Cardiac fibroblast (primary cell): ENCODE results near the gene CASQ2.

ENCODE experiments used
- DNase-seq, 2 donors: peaks; one replicate each; pipeline versions ENCODE4 v3.0.0 to v3.0.0-alpha.2; 2010; ENCODE audit warnings: low read depth in 2 of 2
- H3K4me3 ChIP-seq, 2 donors: replicated peaks in 1 of 2; 1 replicate in 1 of 2; 2 replicates in 1 of 2; pipeline ENCODE4 v1.5.1; 2011; ENCODE audit warnings: low read depth in 2 of 2, low read length in 2 of 2, mild to moderate bottlenecking in 2 of 2, moderate library complexity in 1 of 2
- TF ChIP-seq, protein P1 (sequence below): IDR thresholded peaks from one replicate; pipeline ENCODE4 v1.5.1; 2011; ENCODE audit warnings: low read depth, mild to moderate bottlenecking, low read length, inconsistent platforms

Gene CASQ2

DNA sequence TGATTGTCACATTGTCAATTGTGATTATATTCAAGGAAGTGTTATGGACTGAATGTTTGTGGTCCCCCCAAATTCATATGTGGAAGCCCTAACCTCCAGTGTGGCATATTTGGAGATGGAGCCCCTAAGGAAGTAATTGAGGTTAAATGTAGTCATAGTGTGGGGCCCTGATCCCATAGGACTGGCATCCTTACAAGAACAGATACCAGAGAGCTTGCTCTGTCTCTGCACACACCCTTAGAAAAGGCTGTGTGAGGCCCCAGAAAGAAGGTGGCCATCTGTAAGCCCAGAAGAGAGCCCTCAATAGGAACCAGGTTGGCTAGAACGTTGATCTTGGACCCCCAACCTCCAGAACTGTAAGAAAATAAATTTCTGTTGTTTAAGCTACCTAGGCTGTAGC lies 98.6 kb downstream of the CASQ2 start:
- peak in 1 of 2 donors; percentile 14 for DNase-seq
- TF ChIP-seq, protein P1, sequence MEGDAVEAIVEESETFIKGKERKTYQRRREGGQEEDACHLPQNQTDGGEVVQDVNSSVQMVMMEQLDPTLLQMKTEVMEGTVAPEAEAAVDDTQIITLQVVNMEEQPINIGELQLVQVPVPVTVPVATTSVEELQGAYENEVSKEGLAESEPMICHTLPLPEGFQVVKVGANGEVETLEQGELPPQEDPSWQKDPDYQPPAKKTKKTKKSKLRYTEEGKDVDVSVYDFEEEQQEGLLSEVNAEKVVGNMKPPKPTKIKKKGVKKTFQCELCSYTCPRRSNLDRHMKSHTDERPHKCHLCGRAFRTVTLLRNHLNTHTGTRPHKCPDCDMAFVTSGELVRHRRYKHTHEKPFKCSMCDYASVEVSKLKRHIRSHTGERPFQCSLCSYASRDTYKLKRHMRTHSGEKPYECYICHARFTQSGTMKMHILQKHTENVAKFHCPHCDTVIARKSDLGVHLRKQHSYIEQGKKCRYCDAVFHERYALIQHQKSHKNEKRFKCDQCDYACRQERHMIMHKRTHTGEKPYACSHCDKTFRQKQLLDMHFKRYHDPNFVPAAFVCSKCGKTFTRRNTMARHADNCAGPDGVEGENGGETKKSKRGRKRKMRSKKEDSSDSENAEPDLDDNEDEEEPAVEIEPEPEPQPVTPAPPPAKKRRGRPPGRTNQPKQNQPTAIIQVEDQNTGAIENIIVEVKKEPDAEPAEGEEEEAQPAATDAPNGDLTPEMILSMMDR: no peak
- no peak overlapping the region for H3K4me3 ChIP-seq

DNA sequence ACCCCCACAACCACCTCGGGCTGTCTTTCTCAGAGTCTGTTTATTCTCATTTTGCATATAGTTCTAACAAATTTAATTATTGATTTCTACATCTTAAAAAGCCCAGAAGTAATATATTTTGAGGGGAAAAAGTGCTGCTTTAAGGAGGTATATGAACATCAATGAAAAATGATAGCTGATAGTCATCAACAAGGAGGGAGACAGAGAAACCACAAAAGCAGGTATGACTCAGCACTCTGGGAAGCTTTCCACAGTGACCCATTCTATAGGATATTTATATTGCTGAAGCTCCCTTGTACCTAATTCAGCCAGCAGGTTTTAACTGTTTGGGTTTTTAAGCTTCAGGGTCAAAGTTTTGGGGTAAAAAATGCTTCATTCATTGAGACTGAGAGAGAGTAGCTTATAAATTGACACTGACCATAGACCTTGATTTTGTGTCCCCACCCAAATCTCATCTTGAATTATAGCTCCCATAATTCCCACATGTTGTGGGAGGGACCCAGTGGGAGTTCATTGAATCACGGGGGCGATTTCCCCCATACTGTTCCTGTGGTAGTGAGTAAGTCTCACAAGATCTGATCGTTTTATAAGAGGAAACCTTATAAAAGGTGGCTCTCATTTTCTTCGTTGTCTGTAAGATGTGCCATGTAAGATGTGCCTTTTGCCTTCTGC lies 99.4 kb downstream of the CASQ2 start:
- peak; percentile 31 to 78 for DNase-seq
- TF ChIP-seq, protein P1: no peak
- H3K4me3 ChIP-seq: no peak overlapping the region

DNA sequence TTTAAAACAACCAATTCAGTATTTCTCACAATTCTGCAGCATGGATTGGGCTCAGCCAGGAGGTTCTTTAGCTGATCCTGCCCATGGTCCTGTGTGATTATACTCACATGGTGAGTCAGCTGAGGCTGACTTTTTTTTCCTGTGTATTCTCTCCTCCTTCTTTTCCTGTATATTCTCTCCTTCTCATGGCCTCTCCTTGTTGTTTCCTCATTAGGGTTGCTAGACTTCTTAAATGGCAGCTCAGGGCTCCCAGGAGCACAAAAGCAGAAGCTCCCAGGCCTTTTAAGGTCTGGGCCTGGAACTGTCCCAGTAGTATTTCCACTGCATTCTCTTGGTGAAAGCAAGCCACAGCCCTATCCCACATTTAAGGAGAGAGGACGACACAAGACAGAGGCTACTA lies 99.9 kb downstream of the CASQ2 start:
- H3K4me3 ChIP-seq: no peak overlapping the region
- DNase-seq: peak; percentile 31 to 33
- TF ChIP-seq, protein P1: no peak

DNA sequence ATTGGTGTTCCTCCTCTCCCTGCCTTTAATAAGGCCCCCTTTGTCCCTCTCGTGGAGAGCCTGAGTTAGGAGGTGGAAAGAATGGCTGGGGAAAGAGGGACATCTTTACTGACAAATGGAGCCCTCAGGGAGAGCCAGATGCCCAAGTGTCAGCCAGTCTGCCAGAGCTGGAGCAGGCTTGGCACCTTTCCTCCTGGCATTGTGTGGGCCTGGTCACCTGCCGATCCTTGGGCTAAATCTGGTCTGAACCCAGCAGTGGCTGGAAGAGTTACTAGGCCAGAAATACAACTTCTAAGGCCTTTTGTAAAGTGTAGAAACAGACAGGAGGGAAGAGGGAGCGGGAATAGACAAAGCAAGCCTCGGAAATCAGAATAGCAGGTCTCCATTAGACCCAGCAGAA lies 101.8 kb downstream of the CASQ2 start:
- no peak overlapping the region for H3K4me3 ChIP-seq
- DNase-seq: no peak
- TF ChIP-seq, protein P1: no peak

DNA sequence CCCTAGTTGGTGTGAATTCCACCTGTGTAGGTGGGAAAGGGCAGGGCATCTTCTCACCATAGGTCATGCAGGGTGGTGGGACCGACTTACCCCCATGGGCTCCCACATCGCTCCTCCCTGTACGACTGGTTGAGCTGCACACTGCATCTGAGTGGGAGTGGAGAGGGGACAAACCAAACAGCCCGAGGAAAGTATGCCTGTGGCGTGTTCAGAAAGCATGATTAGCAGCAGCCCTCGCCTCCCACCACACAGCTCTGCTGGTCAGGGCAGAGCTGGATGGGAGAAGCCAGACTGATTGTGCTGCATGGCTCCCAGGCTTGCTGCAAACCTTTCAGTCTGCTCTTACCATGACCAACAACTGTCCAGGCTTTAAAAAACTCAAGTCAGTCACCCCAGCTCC lies 102.3 kb downstream of the CASQ2 start:
- no peak overlapping the region for H3K4me3 ChIP-seq
- TF ChIP-seq, protein P1: no peak
- no peak for DNase-seq

DNA sequence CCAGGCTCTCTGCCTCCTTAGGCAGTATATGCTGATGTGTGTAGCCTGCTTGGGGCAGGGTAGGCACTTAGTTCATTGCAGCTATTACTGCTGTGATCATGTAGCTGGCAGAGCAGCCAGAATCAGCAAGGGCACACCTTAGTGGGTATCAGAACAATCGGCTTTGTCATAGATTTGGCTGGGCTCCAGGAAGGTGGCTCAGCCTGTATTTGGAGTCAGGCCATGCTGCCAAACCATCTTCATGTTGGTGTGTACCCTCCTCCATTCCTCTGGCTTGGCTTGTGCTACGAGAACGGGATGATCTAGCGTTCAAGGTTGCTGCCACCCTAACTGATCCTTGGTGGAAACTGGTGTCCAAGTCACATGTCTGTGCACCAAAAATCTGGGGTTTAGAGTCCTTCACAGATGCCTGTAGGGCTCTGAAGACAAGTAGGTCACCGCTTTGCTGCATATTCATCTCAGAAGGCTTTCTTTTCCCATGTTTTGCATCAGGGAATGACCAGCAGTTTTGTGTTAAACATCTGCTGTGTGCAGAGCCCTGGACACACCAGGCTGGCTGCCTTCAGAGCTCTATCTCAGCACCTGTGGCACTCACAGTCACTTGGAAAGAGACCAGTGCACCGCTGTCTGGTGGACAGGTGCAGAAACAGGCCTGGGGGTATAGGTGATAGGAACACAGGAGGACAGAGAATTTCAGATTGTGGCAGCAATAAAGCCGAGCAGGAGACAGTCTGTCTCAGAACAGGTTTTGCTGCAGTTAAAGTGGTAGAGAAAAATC lies 103.0 kb downstream of the CASQ2 start:
- H3K4me3 ChIP-seq: no peak overlapping the region
- no peak for DNase-seq
- TF ChIP-seq, protein P1: no peak

DNA sequence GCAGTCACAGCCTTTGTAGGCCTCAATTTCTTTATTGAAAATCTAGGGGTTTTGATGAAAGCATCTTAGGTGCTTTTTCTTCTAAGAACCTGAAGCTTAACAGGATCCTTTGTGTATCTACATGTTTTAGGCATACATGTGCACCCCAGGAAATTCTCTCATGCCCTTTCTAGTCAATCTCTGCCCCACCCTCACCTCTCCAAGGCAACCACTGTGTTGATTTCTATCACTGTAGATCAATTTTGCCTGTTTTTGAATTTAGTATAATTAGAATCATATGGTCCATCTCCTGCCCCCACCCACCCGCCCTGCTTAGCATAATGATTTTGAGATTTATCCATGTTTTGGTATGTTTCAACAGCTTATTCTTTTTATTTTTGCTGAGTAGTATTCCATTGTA lies 107.4 kb downstream of the CASQ2 start:
- no peak for DNase-seq
- H3K4me3 ChIP-seq: no peak overlapping the region
- TF ChIP-seq, protein P1: no peak
